Activated CD4-positive, alpha-beta memory T cell treated with anti-CD3 and anti-CD28 coated beads, Interleukin-2, amount 10 ng/mL, durations not matched to agents 7 days and 5 days (primary cell): ENCODE measurements around the gene ZNF418. TPM values are rescaled to one million over a fixed set of nuclear protein-coding genes. Genes with fewer than 3 reads are reported as not detected.
"Not testable (repeated sequence)": the region's sequence is repeated elsewhere in the genome, so short reads cannot be mapped to it uniquely, and the experiment has no call there.

ENCODE experiments used
- CTCF ChIA-PET: fragments of 350-600 bp; sonication (Branson Sonifier 250); formaldehyde crosslinking; loops from one replicate; lab custom pipeline; 2021; ENCODE audit warnings: antibody characterized with exemption, inconsistent platforms; lab: Charles Lee
- POLR2A ChIA-PET: fragments of 350-600 bp; sonication (Branson Sonifier 250); formaldehyde crosslinking; loops from one replicate; lab custom pipeline; 2021; ENCODE audit warnings: antibody characterized with exemption; lab: Charles Lee
- DNase-seq: peaks from one replicate; pipeline ENCODE4 v3.0.0-alpha.2; 2020
- H3K27ac Mint-ChIP-seq: one replicate; pipeline ENCODE4 v1.8.0; 2021; ENCODE audit warnings: mild to moderate bottlenecking, mixed read lengths
- H3K27me3 Mint-ChIP-seq: one replicate; pipeline ENCODE4 v1.8.0; 2021; ENCODE audit warnings: mixed read lengths
- H3K36me3 Mint-ChIP-seq: one replicate; pipeline ENCODE4 v1.8.0; 2021; ENCODE audit warnings: low read depth, mixed read lengths
- H3K4me1 Mint-ChIP-seq: one replicate; pipeline ENCODE4 v1.8.0; 2021; ENCODE audit warnings: mixed read lengths
- H3K4me3 Mint-ChIP-seq: one replicate; pipeline ENCODE4 v1.8.0; 2021; ENCODE audit warnings: mild to moderate bottlenecking, mixed read lengths
- H3K9me3 Mint-ChIP-seq: one replicate; pipeline ENCODE4 v1.8.0; 2021; ENCODE audit warnings: mixed read lengths
- total RNA-seq, 2 experiments: library from RNA; stranded (reverse); gene quantifications; one replicate each; pipeline ENCODE4 v1.2.3, GENCODE V29; 2021

Gene ZNF418
- total RNA-seq, 2 experiments from 2014 or later: 3.0 to 3.7 TPM

- POLR2A ChIA-PET: interaction anchor here (1.9 kb wide), 1 partner anchor 20 kb away, joined by 8 read pairs; the partner anchor contains the start of gene ZNF417
- H3K4me3 Mint-ChIP-seq: no peak overlapping the region
- peaks cover 58% of the 10 kb centered on the region for H3K36me3 Mint-ChIP-seq
Observed at GRCh38 chr19:57935731-57936130, 529 bp upstream of the ZNF418 start.

GRCh38 chr19:57927587-57927986 lies 7.6 kb downstream of the ZNF418 start:
- no peak overlapping the region for H3K27ac Mint-ChIP-seq
- no peaks in the 10 kb centered on the region for H3K27me3 Mint-ChIP-seq
- H3K4me3 Mint-ChIP-seq: no peak overlapping the region
- POLR2A ChIA-PET: no interaction called here
- H3K4me1 Mint-ChIP-seq: no peaks in the 10 kb centered on the region
- CTCF ChIA-PET: no interaction called here
- H3K36me3 Mint-ChIP-seq: peaks cover 36% of the 10 kb centered on the region
- DNase-seq: no peak
- H3K9me3 Mint-ChIP-seq: peaks cover 55% of the 10 kb centered on the region

More at GRCh38 chr19:57935731-57936130, 529 bp upstream of the ZNF418 start:
- Mint-ChIP-seq H3K27me3 (no peaks in the 10 kb centered on the region), H3K4me1 (peaks cover 10% of the 10 kb centered on the region), H3K9me3 (peaks cover 53% of the 10 kb centered on the region), H3K27ac (no peak overlapping the region)
- DNase-seq: no peak
- CTCF ChIA-PET: interaction anchor here (0.5 kb wide), 1 partner anchor 110 kb away, joined by 3 read pairs; no protein-coding TSS in a partner anchor

GRCh38 chr19:57916168-57916995 lies 18.8 kb downstream of the ZNF418 start, which contains the start of gene ZNF417:
Gene ZNF417 (minus strand): TSS chr19:57916592. CDS start chr19:57916411, 181 bp downstream.
- POLR2A ChIA-PET: interaction anchor here (0.6 to 1.9 kb wide), 12 partner anchors 18 to 527 kb away, joined by 3 to 17 read pairs (median 5); partner anchors contain the start of genes ZNF418, ZNF544, ZNF548 and ZNF587
- peaks cover 68% of the 10 kb centered on the region for H3K36me3 Mint-ChIP-seq

GRCh38 chr19:57914531-57914930 lies 20.7 kb downstream of the ZNF418 start:
- peaks cover 75% of the 10 kb centered on the region for H3K36me3 Mint-ChIP-seq
- DNase-seq: no peak
- peaks cover 49% of the 10 kb centered on the region for H3K9me3 Mint-ChIP-seq
- H3K27ac Mint-ChIP-seq: no peak overlapping the region
- H3K4me3 Mint-ChIP-seq: peak overlapping the region; percentile 47
- POLR2A ChIA-PET: no interaction called here
- peaks cover 31% of the 10 kb centered on the region for H3K4me1 Mint-ChIP-seq
- CTCF ChIA-PET: no interaction called here
- H3K27me3 Mint-ChIP-seq: no peaks in the 10 kb centered on the region

More at GRCh38 chr19:57916168-57916995, 18.8 kb downstream of the ZNF418 start, which contains the start of gene ZNF417:
- Mint-ChIP-seq H3K9me3 (peaks cover 50% of the 10 kb centered on the region), H3K4me3 (peak within 1 kb of the TSS; percentile 89), H3K4me1 (peaks cover 31% of the 10 kb centered on the region), H3K27ac (peak within 1 kb of the TSS; percentile 92)
- H3K27me3 Mint-ChIP-seq: not testable (repeated sequence)
- peak; percentile 86 for DNase-seq
- CTCF ChIA-PET: interaction anchor here (0.9 to 1.3 kb wide), 3 partner anchors 9 to 598 kb away, joined by 3 read pairs; no protein-coding TSS in a partner anchor

GRCh38 chr19:57907394-57907793 lies 27.8 kb downstream of the ZNF418 start:
- H3K4me1 Mint-ChIP-seq: peaks cover 1% of the 10 kb centered on the region
- CTCF ChIA-PET: interaction anchor here (0.6 kb wide), 1 partner anchor 9 kb away, joined by 3 read pairs; the partner anchor contains the start of gene ZNF417

GRCh38 chr19:57905258-57905657 lies 29.9 kb downstream of the ZNF418 start:
- no peak overlapping the region for H3K4me3 Mint-ChIP-seq
- H3K36me3 Mint-ChIP-seq: peaks cover 64% of the 10 kb centered on the region
- H3K4me1 Mint-ChIP-seq: no peaks in the 10 kb centered on the region
- no peak overlapping the region for H3K27ac Mint-ChIP-seq
- ChIA-PET POLR2A (no interaction called here), CTCF (no interaction called here)
- no peaks in the 10 kb centered on the region for H3K27me3 Mint-ChIP-seq
- DNase-seq: no peak
- H3K9me3 Mint-ChIP-seq: peaks cover 53% of the 10 kb centered on the region

More at GRCh38 chr19:57907394-57907793, 27.8 kb downstream of the ZNF418 start:
- Mint-ChIP-seq H3K27me3 (no peaks in the 10 kb centered on the region), H3K4me3 (no peak overlapping the region), H3K27ac (no peak overlapping the region), H3K9me3 (peaks cover 57% of the 10 kb centered on the region), H3K36me3 (peaks cover 75% of the 10 kb centered on the region)
- no peak for DNase-seq
- POLR2A ChIA-PET: no interaction called here

GRCh38 chr19:57903618-57904184 lies 31.5 kb downstream of the ZNF418 start:
- Mint-ChIP-seq H3K4me3 (no peak overlapping the region), H3K36me3 (peaks cover 52% of the 10 kb centered on the region), H3K27me3 (no peaks in the 10 kb centered on the region), H3K9me3 (peaks cover 49% of the 10 kb centered on the region), H3K27ac (no peak overlapping the region), H3K4me1 (no peaks in the 10 kb centered on the region)
- no peak for DNase-seq
- ChIA-PET POLR2A (no interaction called here), CTCF (no interaction called here)

GRCh38 chr19:57900311-57900710 lies 34.9 kb downstream of the ZNF418 start:
- peaks cover 36% of the 10 kb centered on the region for H3K9me3 Mint-ChIP-seq
- no peak overlapping the region for H3K4me3 Mint-ChIP-seq
- DNase-seq: no peak
- no peaks in the 10 kb centered on the region for H3K4me1 Mint-ChIP-seq
- no peak overlapping the region for H3K27ac Mint-ChIP-seq
- ChIA-PET POLR2A (no interaction called here), CTCF (interaction anchor here (1.5 kb wide), 1 partner anchor 16 kb away, joined by 3 read pairs; the partner anchor contains the start of gene ZNF417)
- H3K36me3 Mint-ChIP-seq: peaks cover 26% of the 10 kb centered on the region
- H3K27me3 Mint-ChIP-seq: no peaks in the 10 kb centered on the region

- H3K4me3 Mint-ChIP-seq, H3K27ac Mint-ChIP-seq, CTCF ChIA-PET, POLR2A ChIA-PET, DNase-seq, H3K27me3 Mint-ChIP-seq: not testable (repeated sequence)
- Mint-ChIP-seq H3K4me1 (peaks cover 19% of the 10 kb centered on the region), H3K9me3 (peaks cover 39% of the 10 kb centered on the region), H3K36me3 (peaks cover 40% of the 10 kb centered on the region)
Observed at GRCh38 chr19:57890706-57891105, 44.5 kb downstream of the ZNF418 start.

- Mint-ChIP-seq H3K27me3 (no peaks in the 10 kb centered on the region), H3K36me3 (peaks cover 59% of the 10 kb centered on the region), H3K4me3 (peak within 1 kb of the TSS; percentile 79), H3K9me3 (peaks cover 46% of the 10 kb centered on the region), H3K4me1 (peaks cover 19% of the 10 kb centered on the region), H3K27ac (peak within 1 kb of the TSS; percentile 31)
- CTCF ChIA-PET: no interaction called here
- DNase-seq: peak; percentile 80
- POLR2A ChIA-PET: interaction anchor here (0.8 to 1.2 kb wide), 4 partner anchors 28 to 256 kb away, joined by 3 to 5 read pairs (median 4); partner anchors contain the start of genes ZNF211, ZNF417 and ZNF587
Observed at GRCh38 chr19:57888560-57889231, 46.5 kb downstream of the ZNF418 start, which contains the start of gene ZNF814. Gene ZNF814 (minus strand): TSS chr19:57889037. CDS start chr19:57888802, 235 bp downstream.

- Mint-ChIP-seq H3K4me1 (peaks cover 19% of the 10 kb centered on the region), H3K9me3 (peaks cover 46% of the 10 kb centered on the region), H3K27me3 (no peaks in the 10 kb centered on the region), H3K27ac (peak overlapping the region; percentile 31), H3K4me3 (peak overlapping the region; percentile 79), H3K36me3 (peaks cover 64% of the 10 kb centered on the region)
- DNase-seq: no peak
- ChIA-PET POLR2A (interaction anchor here (0.8 to 1.2 kb wide), 4 partner anchors 29 to 255 kb away, joined by 3 to 5 read pairs (median 4); partner anchors contain the start of genes ZNF211, ZNF417 and ZNF587), CTCF (no interaction called here)
Observed at GRCh38 chr19:57888107-57888559, 47.1 kb downstream of the ZNF418 start.
